HG02973 (cell line): ENCODE results near the gene OR6M1.

Experiments
- ATAC-seq: cut with Tn5 transposase; IDR thresholded peaks from one replicate; pipeline ENCODE4 v1.9.1; 2021; ENCODE audit warnings: moderate library complexity; ENCODE audit not compliant: unreplicated experiment

The OR6M1 gene

DNA sequence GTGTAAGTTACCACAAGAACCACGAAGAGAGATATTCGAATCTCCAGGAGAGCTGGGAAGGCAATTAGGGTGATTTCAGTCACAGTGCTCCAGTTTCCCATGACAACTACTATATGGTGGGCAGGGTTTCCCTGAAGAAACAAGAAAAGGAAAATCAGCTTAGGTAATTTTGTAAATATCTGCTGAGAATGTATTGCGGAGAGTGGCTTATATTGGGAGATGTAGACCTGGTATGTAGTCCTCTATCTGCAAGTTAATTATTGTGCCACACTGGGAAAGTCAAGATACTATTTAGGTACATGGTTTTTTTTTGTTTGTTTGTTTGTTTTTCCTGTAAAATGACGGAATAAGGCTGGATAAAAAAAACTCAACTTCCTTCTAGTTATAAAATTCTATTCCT lies at the start of gene OR6M1:
Gene OR6M1, minus strand, starts transcription at position 101 of the 400 bp plus-strand sequence. Its CDS starts 0 bp downstream, at position 101.
- no peak for ATAC-seq

- ATAC-seq, result no peak
Observed at GRCh38 chr11:123853038-123853437, 46.9 kb upstream of the OR6M1 start.

DNA sequence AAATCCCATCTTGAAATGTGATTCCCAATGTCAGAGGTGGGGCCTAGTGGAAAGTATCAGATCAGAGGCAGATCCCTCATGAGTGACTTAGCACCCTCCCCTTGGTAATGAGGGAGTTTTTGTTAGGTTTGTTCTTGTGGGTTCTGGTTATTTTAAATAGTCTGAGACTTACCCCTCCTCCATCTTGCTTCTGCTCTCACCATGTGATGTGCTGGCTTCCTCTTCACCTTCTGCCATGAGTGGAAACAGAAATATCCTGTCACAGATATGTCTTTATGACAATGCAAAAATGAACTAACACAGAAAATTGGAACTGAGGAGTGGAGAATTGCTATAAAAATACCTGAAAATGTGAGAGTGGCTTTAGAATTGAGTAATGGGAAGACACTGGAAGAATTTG lies 46.2 kb upstream of the OR6M1 start:
- ATAC-seq, result no peak

DNA sequence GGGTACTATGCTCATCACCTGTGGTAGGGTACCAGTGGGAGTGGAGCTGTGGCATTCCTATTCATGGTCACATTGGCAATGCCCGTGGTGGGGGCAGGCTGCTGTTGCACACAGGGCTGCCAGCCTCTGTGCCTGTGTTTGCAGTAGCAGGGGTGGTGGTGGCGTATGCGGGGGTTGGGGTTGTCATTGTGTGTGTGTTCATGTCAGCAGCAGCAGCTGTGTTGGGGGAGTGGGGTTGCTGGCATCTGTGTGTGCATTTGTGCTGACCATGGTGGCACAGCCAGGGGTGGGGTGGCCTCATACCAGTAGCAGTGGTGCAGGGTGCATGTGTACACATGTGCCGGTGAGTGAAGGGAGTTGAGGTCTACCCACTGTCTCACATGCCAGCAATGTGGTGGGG lies 45.0 kb upstream of the OR6M1 start:
- ATAC-seq, result no peak

- ATAC-seq, result no peak
Observed at GRCh38 chr11:123841174-123841573, 35.0 kb upstream of the OR6M1 start.

DNA sequence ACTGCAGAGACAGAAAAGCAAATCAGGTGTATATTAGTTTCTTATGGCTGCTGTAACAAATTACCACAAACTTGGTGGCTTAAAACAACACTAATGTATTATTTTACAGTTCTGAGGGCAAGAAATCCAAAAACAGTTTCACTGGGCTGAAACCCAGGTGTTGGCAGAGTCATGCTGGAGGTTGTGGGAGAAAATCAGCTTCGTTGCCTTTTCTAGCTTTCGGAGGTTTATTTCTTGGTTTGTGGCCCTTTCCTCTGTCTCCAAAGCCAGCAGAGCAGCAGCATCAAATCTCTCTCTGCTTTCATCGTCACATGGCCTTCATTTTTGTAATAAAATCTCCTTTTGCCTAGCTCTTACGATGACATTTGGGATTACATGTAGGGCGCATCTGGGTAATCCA lies 33.0 kb upstream of the OR6M1 start:
- no peak for ATAC-seq

- ATAC-seq, result no peak
Observed at GRCh38 chr11:123838659-123839058, 32.5 kb upstream of the OR6M1 start.

- ATAC-seq, result no peak
Observed at GRCh38 chr11:123838199-123838598, 32.0 kb upstream of the OR6M1 start.

GRCh38 chr11:123833095-123833494 lies 26.9 kb upstream of the OR6M1 start:
- no peak for ATAC-seq

DNA sequence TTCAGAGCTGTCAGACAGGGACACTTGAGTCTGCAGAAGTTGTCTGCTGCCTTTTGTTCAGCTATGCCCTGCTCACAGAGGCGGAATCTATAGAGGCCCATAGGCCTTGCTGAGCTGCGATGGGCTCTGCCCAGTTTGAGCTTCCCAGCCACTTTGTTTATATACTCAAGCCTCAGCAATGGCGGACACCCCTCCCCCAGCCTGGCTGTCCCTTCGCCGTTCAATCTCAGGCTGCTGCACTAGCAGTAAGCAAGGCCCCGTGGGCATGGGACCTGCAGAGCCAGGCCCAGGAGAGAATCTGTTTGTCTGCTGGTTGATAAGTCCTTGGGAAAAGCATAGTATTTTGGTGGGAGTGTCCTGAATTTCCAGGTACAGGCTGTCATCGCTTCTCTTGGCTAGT lies 23.6 kb upstream of the OR6M1 start:
- no peak for ATAC-seq

- ATAC-seq, result no peak
Observed at GRCh38 chr11:123822599-123822998, 16.4 kb upstream of the OR6M1 start.

DNA sequence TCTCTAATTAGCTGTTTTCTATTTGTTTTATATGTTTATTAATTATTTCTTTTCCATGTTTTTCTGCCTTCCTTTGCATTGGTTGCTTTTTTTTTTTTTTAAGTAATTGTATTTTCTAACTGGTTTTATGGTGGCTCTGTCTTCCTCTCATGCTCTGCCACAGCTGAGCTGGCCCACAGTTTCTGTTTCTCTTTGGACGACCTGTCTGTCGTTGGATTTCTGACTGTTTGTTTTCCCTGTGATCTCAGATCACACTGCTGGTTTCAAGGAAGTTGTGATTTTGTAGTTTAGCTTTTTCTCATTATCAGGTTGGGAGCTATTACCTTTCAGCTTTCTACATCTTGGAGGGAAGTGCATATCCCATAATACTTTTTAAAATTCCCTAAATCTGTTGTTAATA lies 15.9 kb upstream of the OR6M1 start:
- ATAC-seq, result no peak

- no peak for ATAC-seq
Observed at GRCh38 chr11:123815122-123815521, 9.0 kb upstream of the OR6M1 start.

- ATAC-seq, result no peak
Observed at GRCh38 chr11:123801765-123802164, 4.4 kb downstream of the OR6M1 start.

GRCh38 chr11:123800036-123800435 lies 6.1 kb downstream of the OR6M1 start:
- ATAC-seq, result no peak

GRCh38 chr11:123799438-123799837 lies 6.7 kb downstream of the OR6M1 start:
- ATAC-seq, result no peak

GRCh38 chr11:123798513-123799252 lies 7.5 kb downstream of the OR6M1 start:
- ATAC-seq, result no peak

- no peak for ATAC-seq
Observed at GRCh38 chr11:123798079-123798478, 8.1 kb downstream of the OR6M1 start.

DNA sequence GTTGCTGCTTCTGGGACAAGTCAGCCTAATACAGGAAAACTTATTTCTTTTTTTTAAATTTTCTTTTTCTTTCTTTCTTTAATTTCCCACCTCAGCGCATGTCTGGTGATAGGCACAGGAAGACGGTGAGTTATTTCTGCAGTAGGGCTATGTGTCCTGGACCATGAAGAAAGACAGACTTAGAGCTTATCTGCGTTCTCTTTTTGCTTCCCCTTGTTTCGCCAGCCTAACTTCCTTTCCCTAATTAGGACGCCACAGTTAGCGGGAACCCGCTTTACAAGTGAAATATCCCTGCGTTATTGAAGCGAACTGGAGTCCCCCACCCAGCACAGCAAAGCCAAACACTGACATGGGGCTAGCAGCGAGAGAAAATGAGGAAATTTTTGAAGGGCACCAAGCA lies 8.6 kb downstream of the OR6M1 start:
- no peak for ATAC-seq

GRCh38 chr11:123797114-123797513 lies 9.0 kb downstream of the OR6M1 start:
- no peak for ATAC-seq

DNA sequence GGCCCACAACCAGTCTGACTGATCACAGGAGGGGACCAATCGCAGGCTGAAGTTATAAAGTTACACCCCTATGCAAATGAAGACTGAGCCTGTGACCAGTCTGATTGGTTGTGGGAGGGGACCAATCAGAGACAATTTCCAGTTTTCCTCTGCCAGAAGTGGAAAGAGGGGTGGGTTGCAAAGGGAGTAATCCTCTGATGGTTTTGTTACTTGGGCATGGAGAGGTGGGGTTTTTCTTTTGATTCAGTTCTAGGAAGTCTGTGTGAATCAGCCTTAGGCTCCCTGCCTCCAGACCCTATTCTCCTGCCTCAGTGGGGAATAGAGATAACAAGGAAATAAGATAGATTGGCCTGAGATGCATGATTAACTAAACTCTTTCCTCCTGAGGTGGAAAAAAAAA lies 9.9 kb downstream of the OR6M1 start:
- no peak for ATAC-seq

DNA sequence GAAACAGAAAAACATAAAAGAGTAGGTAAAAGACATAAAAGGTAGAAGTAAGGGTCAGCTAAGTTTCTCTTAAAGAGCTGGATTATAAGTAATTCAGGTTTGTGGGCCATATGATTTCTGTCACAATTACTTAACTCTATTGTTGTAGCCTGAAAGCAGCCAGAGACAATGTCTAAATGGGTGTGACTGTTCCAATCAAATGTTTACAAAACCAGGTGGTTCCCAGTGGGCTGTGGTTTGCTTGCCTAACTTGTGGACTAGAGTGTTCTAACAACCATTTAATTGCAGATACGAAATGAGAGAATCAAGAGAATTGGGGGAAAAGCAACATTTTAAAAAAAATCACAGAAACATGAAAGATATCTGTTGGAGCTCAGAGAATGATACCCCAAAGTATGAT lies 22.6 kb downstream of the OR6M1 start:
- ATAC-seq, result no peak

- ATAC-seq, result no peak
Observed at GRCh38 chr11:123778511-123778910, 27.6 kb downstream of the OR6M1 start.
